ENCODE results near the gene LIPH. TPM values are rescaled to one million over a fixed set of nuclear protein-coding genes. Genes with fewer than 3 reads are reported as not detected.
A peak's percentile ranks its signal among the peaks of the same experiment; 100 is the strongest.
"Not testable (repeated sequence)": the region's sequence is repeated elsewhere in the genome, so short reads cannot be mapped to it uniquely, and the experiment has no call there.

LIPH gene
- total RNA-seq, 1 donor from 2014 or later = not detected

- not testable (repeated sequence) for H3K27me3 Mint-ChIP-seq (ENCODE audit: low read depth); H3K36me3 Mint-ChIP-seq (ENCODE audit: low read depth); H3K9me3 Mint-ChIP-seq; H3K4me3 Mint-ChIP-seq; H3K27ac Mint-ChIP-seq (ENCODE audit: unreplicated experiment); H3K4me1 Mint-ChIP-seq
- peak; percentile 21 for DNase-seq (ENCODE audit: low read depth, low spot score)
- TF ChIP-seq CTCF (conservative IDR thresholded peaks at IDR 0.05) = peak; percentile 72
Observed at GRCh38 chr3:185575108-185575869, 22.9 kb upstream of the LIPH start.

- Mint-ChIP-seq H3K4me3 (no peak overlapping the region), H3K36me3 (ENCODE audit: low read depth) (peaks cover 5% of the 10 kb centered on the region), H3K27me3 (ENCODE audit: low read depth) (no peaks in the 10 kb centered on the region), H3K27ac (ENCODE audit: unreplicated experiment) (no peak overlapping the region), H3K4me1 (peaks cover 6% of the 10 kb centered on the region), H3K9me3 (peaks cover 10% of the 10 kb centered on the region)
- TF ChIP-seq CTCF (conservative IDR thresholded peaks at IDR 0.05) = no peak
- no peak for DNase-seq (ENCODE audit: low read depth, low spot score)
Observed at GRCh38 chr3:185572183-185572582, 19.8 kb upstream of the LIPH start.

DNA sequence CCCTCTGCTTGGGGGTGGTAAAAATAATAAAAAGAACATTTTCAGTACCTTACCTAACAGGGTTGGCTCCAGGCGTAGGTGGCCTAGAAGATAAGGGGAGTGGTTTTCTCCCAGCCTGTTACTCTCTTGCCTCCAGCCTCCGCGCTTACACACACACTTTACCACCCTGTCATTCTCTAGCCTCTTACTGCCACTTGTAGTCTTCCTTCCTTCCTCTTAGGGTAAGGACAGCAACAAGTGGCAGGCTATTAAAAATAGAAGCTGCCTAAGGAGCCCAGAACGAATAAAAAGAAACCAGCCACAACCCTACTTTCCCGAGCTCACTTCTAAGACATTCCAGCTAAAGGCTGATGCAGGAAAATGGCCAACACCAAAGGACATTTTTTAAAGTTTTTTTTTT, 9.6 kb upstream of the LIPH start:
- H3K4me1 Mint-ChIP-seq = peaks cover 8% of the 10 kb centered on the region
- H3K9me3 Mint-ChIP-seq = no peaks in the 10 kb centered on the region
- peaks cover 39% of the 10 kb centered on the region for H3K27me3 Mint-ChIP-seq (ENCODE audit: low read depth)
- DNase-seq (ENCODE audit: low read depth, low spot score) = no peak
- no peaks in the 10 kb centered on the region for H3K36me3 Mint-ChIP-seq (ENCODE audit: low read depth)
- no peak overlapping the region for H3K4me3 Mint-ChIP-seq
- H3K27ac Mint-ChIP-seq (ENCODE audit: unreplicated experiment) = no peak overlapping the region
- TF ChIP-seq CTCF (conservative IDR thresholded peaks at IDR 0.05) = no peak

GRCh38 chr3:185561374-185561943, 9.1 kb upstream of the LIPH start:
- TF ChIP-seq CTCF (conservative IDR thresholded peaks at IDR 0.05) = no peak
- DNase-seq (ENCODE audit: low read depth, low spot score) = no peak
- no peak overlapping the region for H3K27ac Mint-ChIP-seq (ENCODE audit: unreplicated experiment)
- H3K27me3 Mint-ChIP-seq (ENCODE audit: low read depth) = peaks cover 39% of the 10 kb centered on the region
- H3K36me3 Mint-ChIP-seq (ENCODE audit: low read depth) = no peaks in the 10 kb centered on the region
- H3K9me3 Mint-ChIP-seq = no peaks in the 10 kb centered on the region
- H3K4me3 Mint-ChIP-seq = no peak overlapping the region
- peaks cover 8% of the 10 kb centered on the region for H3K4me1 Mint-ChIP-seq

- H3K9me3 Mint-ChIP-seq = no peaks in the 10 kb centered on the region
- TF ChIP-seq CTCF (conservative IDR thresholded peaks at IDR 0.05) = no peak
- no peak for DNase-seq (ENCODE audit: low read depth, low spot score)
- no peaks in the 10 kb centered on the region for H3K36me3 Mint-ChIP-seq (ENCODE audit: low read depth)
- no peak overlapping the region for H3K27ac Mint-ChIP-seq (ENCODE audit: unreplicated experiment)
- peaks cover 39% of the 10 kb centered on the region for H3K27me3 Mint-ChIP-seq (ENCODE audit: low read depth)
- H3K4me3 Mint-ChIP-seq = no peak overlapping the region
- H3K4me1 Mint-ChIP-seq = peaks cover 8% of the 10 kb centered on the region
Observed at GRCh38 chr3:185560676-185561075, 8.3 kb upstream of the LIPH start.

Data from neural crest cell (in vitro differentiated cells).